ENCODE results near the gene HOXD11.

The HOXD11 gene

DNA sequence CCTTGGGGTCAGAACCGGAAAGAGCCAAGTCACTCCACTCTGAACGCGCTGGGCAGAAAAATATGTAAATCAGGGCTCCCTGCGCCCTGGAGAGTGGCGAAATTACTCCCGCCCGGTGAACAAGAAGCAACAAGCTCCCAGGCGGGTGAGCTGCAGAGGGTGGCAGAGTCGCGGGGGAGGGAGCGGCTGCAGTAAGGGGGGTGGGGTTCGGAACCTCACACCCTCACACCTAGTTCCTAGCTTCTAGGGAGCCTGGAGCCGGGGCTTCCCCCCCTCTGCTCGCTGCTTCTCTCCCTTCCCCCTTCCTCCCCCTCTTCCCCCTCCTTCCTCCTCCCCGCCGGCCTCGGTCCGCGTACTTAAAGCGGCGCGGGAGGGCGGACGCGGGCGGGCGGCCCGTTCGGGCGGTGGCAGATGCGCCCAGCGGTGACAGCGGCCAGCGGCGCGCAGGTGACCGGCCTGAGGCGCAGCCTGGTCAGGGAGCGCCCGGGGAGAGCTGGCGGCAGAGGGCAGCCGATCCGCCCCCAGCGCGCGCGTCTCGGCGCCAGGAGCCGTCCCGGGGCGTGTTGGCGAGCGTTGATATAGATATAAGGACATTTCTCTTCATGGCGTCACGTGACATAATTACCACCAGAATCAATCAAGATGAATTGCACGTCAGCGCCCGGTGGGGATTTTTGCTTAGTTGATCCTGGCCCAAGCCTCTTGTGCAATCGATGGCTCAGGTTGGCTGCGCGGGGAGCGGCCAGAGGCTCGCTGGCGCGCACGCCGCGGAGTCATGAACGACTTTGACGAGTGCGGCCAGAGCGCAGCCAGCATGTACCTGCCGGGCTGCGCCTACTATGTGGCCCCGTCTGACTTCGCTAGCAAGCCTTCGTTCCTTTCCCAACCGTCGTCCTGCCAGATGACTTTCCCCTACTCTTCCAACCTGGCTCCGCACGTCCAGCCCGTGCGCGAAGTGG lies at the start of gene HOXD11:
HOXD11 (plus strand) TSS at position 700 of the 959 bp plus-strand sequence; CDS start at position 776, 76 bp downstream.
- DNase-seq (ENCODE audit: low read depth in 3 of 3): no peak

DNA sequence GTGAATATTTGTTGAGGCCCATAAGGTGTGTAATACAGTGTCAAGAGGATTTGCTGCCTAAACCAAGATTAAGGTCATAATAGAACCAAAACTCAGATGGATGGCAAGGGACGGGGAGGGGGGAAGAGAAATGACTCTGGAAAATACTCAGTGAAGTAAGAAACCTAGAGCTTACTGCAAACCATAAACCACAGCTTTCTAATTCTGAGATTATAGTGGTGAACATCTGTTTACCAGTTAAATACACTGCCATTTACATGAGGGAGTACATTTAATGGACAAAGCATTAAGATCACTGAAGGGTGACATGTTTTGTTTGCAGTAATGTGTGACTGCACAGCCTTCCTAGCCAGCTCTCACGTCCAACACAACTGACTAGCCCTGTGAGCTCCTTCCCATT lies 43.1 kb upstream of the HOXD11 start:
- no peak for DNase-seq (ENCODE audit: low read depth in 3 of 3)

DNA sequence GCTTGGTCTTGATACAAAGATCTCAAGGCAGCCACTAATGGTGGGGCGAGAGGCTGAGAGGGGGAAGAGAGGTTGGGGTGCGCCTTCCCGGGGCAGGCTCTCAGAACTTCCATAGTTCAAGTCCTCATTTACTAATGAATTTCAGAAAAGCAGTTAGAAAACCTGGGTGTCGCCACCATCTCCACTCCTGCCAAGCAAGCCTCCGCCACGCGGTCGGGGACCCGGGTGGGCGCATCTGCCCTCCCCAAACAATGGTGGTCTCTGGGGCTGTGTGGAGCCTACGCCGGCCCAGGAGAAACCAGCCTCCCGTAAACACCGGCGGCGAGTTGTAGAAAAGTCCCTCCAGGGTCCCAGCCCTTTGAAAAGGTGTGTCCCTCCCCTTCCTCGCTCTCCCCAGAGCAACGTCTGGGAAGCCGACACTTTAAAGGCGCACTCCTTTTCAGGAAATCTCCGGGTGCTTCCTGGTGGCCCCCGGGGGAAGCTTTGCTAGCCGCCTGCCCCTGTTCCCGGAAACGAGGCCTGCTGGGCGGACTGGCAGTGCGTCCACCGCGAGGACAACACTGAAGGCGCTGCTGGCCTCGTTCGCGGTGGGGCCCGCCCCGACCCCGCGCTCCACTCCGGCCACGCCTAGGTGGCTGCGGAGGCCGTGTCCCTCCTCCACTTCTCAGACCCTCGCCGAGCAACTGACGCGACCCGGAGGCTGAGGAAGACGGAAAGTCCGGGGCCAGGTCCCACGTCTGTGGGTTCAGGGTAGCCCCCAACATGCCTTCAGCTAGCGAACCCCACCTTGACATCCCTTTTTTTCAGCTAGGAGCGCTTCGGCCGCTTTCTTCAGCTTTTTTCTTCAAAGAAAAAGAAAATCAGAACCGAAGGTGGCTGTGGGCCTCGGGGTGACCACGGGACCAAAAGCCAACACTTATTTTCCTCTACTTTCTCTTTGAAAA lies 40.2 kb upstream of the HOXD11 start:
- no peak for DNase-seq (ENCODE audit: low read depth in 3 of 3)

DNA sequence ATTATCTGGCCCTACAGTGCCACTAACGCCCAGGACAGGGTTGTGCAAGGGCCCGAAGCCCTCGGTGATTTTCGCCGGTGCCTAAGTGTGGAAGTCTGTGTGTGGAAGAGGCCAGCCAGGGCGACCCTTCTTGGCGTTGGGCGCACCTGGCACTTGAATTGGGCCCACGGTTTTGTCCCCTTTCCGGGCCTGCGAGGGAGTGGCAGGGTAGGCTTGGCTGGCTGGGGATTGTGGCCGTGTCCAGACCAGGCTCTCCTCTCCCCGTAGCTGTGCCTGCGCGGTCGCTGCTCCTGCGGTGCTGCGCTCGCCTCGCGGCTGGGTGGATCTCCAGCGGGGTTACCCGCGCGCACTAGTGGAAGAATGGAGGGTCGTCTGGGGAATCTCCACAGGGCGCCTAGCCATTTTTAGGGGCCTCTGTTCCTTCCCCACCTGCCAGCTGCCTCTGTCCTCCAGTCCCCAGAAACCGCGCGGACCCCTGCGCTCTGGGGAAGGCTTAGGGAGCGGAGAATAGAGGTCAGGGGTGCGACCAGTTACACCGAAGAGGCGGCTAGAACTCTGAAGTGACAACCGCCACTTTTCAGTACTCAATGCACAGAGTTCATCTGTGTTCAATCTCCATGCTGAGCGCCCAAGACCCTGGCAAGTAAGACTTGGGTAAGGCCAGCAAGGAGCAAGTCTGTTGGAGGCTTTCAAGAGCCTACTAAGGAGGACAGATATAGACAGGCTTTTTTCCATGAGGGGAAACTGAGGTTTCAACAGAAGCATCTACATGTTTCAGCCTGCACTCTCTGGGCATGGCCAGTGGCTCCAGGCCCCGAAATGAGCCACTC lies 39.3 kb upstream of the HOXD11 start:
- DNase-seq (ENCODE audit: low read depth in 3 of 3): no peak

DNA sequence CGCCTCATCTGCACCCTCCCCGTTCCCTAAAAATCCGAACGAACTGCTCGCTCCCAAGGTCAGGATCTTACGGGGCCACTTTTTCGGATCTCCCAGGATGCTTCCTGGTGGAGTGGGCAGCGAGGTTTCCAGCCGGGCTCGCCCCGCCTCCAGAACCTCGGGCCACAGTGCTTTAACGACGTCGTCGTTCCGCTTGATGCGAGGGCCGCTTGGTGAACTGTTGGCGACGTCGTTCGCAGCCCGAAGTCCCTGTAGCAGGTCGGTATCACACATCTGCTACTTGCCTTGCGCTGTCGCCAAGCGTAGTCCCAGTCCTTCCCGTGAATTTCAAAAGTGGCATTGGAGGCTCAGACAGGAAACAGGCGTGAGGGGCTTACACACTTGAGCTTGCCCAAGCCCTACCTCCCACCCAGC lies 38.7 kb upstream of the HOXD11 start:
- no peak for DNase-seq (ENCODE audit: low read depth in 3 of 3)

DNA sequence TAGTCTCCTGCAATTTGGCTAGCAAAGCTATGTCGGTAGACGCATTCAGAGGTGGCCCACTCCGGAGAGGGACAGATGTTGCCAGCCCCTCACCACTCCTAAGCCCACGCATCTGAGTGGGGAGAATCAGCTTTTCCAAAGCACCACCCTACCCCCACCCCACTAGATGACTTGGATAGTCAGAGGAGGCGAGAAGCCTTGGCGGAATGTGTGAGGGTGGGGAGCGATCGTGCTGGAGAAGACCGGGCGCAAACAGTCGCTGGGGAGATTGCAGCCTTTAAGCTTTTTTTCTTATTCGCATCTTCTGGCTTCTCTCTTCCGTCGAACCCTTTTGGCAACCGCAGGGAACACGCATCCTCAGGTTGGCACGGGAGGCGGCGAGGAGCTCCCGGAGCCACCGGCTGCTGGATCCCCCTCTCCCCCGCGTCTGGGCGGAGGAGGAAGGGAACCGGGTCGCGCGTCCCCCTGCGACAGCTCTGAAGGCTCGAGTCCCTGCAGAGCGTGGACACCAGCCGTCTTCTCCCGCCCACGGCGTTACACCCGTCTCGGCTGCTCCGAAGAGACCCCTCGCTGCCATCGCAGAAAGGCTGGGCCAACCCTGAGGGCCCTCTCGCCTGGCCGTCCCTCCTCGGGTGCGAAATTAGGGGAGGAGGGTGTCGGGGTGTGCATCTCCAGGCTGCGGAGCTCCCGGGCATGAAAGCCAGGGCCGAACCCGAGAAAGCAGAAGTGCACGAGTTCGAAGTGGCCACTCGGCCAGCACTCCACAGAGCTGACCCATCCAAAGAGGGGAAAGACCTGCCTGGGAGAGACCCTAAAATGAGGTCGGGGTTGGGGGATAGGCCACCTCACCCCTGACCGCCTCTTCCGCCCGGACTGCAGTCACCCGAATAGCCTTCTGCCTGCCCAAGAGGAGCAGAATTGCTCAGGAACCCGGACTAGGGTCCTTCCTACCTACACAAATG lies 35.5 kb upstream of the HOXD11 start:
- no peak for DNase-seq (ENCODE audit: low read depth in 3 of 3)

DNA sequence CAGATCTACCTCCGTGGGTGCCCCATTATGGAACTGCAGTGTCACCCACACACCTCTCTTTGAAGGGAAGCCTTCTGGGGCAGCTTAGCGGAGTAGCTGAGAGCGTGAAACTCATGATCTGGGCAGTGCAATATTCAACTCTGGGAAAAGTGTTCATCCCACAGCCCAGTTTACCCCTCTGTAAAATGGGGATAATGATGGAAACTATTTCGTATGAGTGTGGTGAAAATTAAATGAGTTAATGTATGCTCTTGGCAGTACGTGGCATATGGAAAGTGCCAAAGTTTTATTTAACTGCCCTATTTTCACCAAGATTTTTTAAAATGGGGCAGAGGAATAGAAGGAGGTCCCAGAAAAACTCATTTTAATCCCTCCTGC lies 34.8 kb upstream of the HOXD11 start:
- DNase-seq (ENCODE audit: low read depth in 3 of 3): no peak

DNA sequence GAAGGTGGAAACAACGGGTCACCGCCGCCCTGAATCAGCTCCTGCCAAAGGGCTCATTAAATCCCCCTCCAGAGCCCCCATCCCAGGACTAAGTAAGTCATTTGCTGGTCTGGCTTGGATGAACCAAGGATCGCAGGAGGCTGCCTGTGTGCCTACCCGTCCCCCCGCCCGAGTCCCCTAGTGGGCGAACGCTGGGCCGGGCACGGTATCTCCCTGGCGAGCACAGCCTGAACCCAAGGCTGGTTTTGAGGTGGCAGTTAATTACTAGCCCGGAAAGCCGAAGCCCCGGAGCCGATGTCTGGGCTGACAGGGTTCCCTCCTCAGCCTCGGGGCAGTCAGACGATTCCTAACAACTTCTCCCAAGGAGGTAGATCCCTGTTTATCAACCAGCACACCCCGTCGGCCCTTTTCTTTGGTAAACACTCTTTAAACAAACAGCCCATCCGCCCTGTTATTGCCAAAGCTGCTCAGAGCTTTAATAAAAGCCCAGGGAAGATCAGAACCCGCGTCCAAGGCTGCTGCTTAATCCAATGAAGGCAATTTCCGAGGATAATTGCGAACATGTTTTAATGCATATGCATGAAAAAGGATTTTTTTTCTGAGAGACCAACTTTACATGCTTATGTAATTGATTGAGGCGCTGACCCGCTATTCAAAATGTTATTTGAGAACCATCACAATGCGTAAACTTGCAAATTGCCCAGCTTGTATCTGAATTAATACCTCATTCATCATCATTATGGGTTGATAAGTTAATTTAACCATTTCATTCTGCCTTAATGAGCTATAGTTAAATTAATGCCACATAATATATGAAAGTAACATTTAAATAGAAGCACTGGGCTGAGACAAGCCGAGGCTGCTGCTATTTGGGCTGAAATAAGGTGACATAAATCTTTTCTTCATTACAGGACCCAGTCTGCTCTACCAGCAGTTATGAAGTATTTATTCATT lies 33.9 kb upstream of the HOXD11 start:
- DNase-seq (ENCODE audit: low read depth in 3 of 3): no peak

DNA sequence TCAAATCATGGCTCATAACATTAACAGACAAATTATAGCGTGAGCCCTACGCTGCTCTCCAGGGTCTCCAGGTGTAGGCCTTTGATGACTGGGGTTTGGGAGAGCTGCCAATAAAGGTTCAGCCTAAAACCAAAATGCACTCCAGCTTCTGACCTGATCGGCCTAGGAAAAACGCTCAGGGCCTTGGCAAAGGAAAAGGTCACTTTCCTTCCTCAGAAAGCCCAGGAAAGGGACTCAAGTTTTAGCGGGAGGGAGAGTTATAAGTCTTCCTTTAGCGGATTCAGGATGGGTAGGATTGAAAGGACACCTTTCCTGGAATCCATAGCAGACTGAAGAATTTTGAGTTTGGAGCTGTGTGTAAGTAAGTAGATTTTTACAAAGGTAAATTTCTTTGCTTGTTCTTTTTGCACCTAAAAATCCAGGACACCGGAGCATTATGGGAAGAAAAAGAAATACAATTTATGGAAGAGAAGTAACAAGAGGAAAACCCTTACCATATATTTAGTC lies 32.1 kb upstream of the HOXD11 start:
- no peak for DNase-seq (ENCODE audit: low read depth in 3 of 3)

DNA sequence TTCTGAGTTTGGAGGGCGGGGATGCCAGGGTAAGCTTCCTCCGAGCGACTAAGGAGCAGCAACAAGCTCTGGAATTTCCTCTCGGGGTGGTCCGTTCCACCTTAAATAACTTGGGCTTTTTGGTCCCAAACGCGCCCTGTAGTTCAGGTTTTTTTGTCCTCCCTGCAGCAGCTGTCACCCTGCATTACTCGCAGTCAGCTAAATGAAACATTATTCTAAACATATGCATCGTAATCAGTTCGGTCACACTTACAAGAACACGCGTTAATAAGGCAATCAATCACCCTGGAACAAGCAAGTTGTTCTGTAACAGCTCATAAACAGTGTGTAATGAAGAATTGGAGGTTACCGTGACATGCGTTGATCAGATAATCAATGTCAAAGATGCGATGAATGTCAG lies 31.6 kb upstream of the HOXD11 start:
- no peak for DNase-seq (ENCODE audit: low read depth in 3 of 3)

DNA sequence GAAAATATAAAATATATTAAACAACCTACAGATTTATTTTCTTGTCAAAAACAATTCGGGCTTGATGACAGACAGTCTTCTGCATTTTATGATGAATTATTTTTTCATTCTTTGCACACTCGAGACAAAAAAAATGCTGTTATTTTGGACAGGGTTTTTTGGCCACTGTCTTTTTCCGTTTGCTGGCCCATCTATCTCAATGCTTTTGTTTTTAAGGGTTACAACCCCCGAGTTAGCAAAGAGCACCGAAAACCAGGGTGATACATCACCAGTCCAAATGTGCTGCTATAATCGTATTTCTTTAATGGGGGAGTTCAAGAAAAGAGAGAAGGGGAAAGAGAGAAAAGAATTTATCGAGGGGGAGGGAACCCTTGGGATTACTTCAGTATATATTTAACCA lies 31.0 kb upstream of the HOXD11 start:
- no peak for DNase-seq (ENCODE audit: low read depth in 3 of 3)

DNA sequence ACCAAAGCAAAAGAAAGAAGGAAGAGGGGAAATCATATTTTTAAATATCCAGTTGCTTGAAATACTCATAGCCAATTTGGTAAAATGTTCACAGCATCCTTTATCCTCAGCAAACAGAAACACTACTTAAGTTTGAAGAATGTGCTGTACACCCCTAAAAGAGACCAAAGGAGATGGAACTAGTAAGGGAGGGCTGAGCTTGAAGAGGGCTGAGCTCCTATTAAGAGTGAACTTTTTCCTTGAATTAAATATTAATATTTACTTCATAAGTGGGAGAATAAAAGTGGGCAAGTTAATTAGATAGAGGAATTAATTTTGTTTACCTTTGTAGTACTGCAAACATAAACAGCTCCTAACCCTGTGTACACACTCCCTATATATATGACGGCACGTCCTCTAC lies 30.3 kb upstream of the HOXD11 start:
- no peak for DNase-seq (ENCODE audit: low read depth in 3 of 3)

DNA sequence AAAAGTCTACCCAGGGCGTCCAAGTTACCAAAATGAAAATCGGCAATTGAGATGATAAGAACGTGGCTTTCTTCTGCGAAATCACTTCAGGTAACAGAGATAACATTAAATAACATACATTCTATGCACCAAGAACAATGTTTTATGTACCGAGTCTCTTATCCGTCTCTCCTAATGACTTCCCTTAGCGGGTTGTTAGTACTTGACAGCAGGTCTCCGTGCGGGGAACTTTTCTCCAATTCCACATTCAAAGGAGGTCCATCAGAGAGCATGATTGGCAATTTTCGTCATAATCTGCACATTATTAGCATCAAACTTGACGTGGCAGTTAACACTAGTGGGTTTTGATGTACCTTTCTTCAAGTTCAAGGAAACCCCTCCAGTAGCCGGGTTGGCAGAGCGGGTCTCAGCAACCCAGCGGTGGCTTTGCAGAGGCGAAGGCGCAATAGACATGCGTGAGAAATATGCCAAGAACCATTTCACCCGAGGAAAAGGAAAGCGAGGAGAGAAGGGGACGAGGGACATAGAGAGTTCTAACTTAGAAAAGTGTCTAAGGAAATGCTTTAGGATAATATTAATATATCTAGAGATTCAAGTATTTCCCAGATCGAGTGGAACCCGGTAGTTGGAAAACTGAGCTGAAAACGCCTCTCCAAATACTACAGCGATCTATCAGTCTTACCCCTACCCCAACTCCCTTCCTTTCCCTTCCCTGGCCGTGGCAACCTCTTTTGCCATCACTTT lies 28.4 kb upstream of the HOXD11 start:
- no peak for DNase-seq (ENCODE audit: low read depth in 3 of 3)

DNA sequence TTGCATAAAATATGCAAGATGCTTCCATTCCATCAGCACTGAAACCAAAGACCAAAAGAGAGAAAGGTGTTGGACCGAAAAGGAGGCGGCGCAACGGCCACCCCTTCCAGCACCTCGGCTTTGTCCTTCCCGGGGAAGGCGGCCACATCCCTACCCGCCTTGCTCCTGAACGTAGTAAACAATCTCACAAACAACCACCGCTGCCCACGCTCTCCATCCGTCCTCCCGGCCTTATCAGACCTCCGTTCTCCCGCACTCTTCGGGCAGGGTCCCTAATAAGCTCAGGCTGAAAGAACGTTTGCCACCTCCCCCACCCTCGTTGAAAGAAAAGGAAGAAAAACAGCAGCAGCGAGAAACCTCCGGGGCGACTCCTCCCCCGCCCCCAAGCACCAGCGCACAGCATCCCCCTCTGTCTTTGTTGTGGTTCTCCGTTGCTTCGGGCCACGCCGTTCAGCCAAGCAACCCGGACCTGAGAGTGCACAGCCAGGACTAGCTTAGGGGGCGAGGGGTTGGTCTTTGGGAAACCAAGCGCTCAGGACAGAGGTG lies 27.7 kb upstream of the HOXD11 start:
- no peak for DNase-seq (ENCODE audit: low read depth in 3 of 3)

DNA sequence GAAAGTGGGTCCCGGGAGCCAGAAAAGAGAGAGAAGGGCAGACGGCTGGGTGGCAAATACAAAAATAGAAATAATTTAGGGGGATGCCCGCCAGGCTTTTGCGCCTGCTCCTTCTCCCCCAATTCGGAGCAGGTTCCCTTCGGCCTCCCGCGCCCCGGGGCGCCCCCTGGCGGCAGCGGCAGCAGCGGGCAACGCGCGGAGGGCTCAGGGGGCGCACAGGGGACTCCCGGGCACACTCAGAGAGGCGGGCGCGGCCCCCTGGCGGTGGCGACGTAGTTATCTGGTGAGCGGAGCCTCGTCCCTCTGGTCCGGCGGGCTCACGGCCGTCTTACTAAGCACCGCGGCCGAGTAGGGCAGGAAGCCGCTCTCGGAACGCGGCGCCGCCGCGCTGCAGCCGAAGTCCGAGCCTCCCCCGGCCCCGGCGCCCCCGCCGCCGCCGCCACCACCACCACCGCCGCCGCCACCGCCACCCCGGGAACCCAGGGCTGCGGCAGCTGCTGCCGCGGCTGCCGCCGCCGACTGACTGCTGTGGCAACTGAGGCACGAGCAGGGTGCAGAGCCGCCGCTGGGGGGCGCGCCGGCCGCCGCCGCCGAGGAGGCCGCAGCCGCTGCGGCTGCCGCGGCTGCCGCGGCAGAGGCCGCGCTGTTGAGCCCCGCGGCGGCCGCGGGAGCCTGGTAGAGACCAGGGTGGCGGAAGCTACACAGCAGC lies 27.1 kb upstream of the HOXD11 start:
- DNase-seq (ENCODE audit: low read depth in 3 of 3): no peak

DNA sequence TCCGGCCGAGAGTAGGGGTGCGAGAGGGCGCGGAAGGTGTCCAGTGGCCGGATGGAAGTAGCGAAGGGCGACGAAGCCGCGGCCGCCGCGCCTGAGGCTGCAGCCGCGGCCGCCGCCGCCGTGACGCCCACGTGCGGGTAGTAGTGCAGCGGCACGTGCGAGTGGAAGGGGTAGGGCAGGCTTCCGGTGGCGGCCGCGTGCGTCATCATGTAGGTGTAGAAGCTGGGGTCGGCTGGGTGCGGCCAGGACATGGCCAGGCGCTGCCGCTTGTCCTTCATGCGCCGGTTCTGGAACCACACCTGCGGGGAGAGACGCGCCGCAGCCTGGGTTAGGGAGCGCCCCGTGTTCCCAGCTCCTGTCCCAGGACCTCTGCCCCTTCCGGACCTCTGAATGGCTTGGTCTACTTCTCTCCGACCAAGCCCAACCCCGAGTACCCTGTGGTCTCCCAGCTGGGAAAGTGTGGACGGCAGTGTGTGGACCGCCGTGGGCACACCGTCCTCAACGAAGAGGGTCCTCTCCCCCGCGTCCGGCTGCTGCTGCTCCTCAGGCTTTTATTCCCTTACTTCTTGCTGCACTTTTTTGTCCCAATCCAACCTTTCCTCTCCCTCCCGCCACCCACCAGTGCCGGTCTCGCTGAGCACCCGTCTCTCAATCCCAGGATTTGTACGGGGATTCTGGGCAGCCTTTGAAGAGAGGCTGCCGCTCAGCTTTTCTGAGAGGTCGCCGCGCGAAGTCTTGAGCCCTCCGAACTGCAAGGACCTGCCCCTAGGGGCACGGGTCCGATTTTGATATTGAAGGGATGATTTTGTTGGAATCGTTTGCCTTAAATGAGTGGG lies 26.3 kb upstream of the HOXD11 start:
- no peak for DNase-seq (ENCODE audit: low read depth in 3 of 3)

Data from stimulated activated CD4-positive, alpha-beta T cell treated with anti-CD3 and anti-CD28 coated beads, TNF-alpha, amount 100 ng/mL, for 48 hours (primary cell).